Endometrial microvascular endothelial cells (primary cell): ENCODE data around the gene HECW1. TPM values are rescaled to one million over a fixed set of nuclear protein-coding genes. Genes with fewer than 3 reads are reported as not detected.
"Not testable (repeated sequence)": the region's sequence is repeated elsewhere in the genome, so short reads cannot be mapped to it uniquely, and the experiment has no call there.

Source experiments
- in situ Hi-C: cut with HindIII; loops from 2 replicates; pipeline ENCODE4 v1.10.0; 2017; ENCODE audit warnings: low sequenced_read_pairs, low pct_unique_long_range_greater_than_20kb; ENCODE audit errors: inconsistent ontology term
- total RNA-seq: library from RNA; depleted of rRNA; stranded (reverse); fragments of >200 nt; gene quantifications from one replicate; pipeline ENCODE4 v1.2.3, GENCODE V29; 2015; ENCODE audit errors: inconsistent ontology term

The HECW1 gene
- total RNA-seq, 1 donor from 2014 or later: not detected

DNA sequence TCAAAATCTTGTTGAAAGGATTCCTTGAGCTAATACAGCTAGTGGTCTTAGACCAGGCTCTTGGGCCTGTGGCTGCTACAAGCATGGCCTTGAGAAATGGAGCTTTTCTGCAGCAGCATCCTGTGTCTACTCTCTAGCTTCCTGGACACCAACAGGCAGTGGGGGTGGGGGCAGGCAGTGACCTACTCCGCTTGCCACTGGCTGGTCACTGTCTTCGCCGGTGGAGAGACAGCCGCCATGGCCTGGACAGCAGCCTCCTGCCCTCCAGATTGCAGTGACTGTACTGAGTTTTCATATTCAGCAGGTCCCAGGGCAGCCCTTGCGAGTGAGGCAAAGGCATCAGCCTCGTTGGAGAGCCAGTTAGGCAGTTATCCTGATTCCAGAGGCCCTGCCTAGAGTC, 204.6 kb downstream of the HECW1 start:
- in situ Hi-C loops: no loop called here

DNA sequence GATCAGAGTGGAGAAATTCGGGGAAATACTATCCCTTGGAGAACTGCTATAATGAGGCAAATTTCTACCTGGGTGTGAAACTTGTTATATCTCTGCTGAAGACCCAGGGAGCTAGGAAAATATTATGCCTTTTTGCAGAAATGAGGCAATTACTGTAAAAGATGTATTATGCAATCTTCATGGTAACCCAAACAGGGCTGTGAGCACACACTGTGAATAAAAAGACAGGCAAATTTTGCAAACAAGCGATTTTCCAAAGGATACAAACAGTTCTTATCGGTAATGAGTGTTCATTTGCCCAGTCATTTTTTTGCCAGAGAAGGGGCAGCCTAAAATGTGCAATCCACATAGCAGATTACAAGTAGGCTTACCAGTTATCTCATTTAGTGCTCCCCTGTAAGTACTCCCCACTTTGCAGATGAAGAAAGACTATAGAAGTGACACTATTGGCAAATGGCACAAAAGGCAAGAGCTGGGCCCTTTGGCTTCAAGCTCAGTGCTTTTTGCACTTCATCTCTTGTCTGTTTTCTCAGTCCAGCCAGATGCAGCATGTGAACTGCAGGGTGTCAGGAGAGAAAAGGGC, 205.8 kb downstream of the HECW1 start:
- in situ Hi-C loops: no loop called here

DNA sequence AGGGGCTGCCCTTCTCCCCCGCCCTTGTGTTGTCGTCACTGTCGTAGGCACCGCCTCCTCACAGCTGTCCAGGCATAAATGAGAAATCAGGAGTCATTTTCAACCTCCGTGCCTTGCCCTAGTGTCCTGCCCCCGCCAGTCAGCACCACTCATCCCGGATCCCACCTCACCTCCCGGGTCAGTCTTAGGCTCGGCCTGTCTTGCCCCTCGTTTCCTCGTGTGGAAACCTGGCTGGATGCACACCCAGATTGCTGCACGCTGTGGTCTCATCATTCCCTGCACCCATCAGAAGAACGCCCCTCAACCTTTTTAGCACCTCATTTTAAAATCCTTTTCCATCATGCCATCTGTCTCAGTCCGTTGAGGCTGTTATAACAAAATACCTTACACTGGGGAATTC, 213.1 kb downstream of the HECW1 start:
- in situ Hi-C loops: no loop called here

DNA sequence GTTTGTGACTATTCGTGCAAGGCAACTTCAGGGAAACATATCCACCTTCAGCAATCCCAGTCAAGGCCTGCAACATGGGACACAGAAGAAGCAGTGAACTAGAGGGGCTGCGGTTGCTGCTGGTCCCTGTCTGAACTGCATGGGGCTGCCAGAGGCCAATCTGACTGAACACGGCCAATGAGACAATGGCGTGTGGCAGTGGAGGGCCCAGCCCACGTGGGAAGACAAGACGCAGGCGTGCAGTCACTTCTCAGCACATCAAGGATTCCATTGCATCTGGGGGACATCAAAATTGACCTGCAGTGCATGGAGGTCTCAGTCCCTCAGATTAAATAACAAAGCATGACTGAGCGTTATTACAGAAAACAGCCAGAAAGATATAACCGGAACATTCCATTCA, 215.9 kb downstream of the HECW1 start:
- in situ Hi-C loops: no loop called here

DNA sequence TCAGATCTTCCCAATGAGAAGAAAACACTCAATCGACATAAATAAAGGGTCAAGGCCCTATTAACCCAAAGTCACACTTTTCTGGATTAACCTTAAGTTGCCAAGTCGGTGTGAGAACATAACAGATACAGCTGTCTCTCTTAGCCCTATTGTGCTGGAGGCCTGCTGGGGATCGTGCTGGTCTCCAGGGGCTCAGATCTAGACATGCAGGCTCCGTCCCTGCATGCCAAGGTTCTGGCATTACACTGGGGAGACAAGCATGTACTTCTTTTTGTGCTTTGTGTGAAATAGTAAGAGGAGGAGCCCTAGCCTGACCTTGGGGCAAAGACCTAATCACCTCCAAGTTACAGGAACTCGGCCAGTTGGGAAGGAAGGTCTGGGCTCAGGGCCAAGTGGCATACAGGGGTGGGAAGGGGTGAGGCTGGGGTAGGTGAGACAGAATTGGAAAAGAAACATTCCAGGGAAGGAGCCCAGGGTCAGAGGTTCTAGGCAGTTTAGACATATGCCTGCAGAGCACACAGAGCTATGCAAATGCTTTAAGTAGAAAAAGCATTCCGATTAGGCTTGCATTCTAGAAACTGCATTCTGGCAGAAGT, 216.4 kb downstream of the HECW1 start:
- in situ Hi-C loops: no loop called here

DNA sequence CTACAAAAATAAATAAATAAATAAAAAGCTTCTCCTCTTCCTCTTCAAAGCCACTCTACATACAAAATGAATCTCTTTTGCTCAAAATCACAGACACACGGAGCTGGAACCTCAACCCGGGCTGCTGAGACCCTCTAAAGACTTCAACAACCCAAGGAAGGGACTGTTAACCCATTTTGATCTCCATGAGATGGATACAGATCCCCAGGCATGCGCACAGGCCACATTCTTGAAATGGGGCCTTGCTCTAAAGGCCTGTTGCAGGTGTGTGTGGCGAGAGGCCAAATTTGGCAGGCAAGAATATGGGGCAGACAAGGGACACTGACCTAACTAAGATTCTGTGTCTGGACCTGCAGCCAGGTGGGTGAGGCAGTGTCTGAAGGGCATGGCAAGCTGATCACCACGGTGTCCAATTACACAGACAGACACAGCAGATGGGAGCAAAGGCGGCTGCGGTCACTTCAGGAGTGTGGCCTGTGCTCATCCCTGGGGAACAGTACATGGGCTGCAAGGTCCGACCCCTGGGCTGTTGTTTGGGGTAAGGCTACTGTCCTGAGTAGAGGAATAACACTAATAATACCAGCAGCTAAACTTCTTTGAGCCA, 219.8 kb downstream of the HECW1 start:
- in situ Hi-C loops: no loop called here

DNA sequence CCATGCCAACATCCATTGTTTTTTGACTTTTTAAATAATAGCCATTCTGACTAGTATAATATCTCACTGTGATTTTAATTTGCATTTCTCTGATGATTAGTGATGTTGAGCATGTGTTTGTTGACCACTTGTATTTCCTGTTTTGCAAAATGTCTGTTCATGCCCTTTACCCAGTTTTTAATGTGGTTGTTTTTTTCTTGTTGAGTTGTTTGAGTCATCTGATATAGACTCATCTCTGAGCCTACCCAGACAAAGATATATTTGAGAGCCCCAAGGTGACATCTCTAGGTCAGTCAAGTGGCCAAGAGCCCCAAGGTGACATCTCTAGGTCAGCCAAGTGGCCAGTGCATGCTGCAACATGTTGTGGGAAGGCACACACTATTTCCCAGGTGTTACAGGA, 224.7 kb downstream of the HECW1 start:
- in situ Hi-C loops: no loop called here

DNA sequence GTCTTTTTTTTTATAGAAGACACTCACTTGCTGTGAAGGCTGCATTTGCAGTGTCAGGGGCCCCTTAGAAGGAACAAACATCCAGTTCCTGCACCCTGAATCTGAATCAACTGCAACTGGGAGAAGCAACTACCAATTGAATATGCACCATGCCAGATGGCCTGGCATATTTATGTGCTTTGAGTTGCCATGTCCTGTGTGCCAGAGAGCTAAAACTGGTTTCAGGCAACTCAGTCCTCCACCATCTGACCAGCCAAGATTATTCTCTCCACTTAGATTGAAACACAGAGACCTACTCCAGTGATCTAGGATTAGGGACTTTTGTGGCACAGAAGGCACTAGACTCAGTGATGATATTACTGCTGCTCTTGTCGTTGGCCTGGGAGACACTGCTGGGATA, 225.4 kb downstream of the HECW1 start:
- in situ Hi-C loops: no loop called here

DNA sequence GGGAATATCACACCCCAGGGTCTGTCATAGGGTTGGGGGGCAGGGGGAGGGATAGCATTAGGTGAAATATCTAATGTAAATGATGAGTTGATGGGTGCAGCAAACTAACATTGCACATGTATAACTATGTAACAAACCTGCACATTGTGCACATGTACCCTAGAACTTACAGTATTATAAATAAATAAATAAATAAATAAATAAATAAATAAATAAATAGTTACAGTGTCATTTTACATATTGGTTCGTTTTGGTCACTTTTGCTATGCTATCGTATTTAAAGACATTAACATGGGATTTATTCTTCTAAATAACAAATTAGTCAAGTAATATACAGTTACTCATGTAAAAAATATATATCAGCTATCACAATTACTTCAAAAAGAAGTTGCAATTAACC, 228.7 kb downstream of the HECW1 start:
- in situ Hi-C loops: no loop called here

DNA sequence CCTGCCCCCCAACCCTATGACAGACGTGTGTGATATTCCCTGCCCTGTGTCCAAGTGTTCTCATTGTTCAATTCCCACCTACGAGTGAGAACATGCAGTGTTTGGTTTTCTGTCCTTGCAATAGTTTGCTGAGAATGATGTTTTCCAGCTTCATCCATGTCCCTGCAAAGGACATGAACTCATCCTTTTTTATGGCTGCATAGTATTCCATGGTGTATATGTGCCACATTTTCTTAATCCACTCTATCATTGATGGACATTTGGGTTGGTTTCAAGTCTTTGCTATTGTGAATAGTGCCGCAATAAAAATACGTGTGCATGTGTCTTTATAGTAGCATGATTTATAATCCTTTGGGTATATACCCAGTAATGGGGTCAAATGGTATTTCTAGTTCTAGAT, 231.0 kb downstream of the HECW1 start:
- in situ Hi-C loops: not testable (repeated sequence)

DNA sequence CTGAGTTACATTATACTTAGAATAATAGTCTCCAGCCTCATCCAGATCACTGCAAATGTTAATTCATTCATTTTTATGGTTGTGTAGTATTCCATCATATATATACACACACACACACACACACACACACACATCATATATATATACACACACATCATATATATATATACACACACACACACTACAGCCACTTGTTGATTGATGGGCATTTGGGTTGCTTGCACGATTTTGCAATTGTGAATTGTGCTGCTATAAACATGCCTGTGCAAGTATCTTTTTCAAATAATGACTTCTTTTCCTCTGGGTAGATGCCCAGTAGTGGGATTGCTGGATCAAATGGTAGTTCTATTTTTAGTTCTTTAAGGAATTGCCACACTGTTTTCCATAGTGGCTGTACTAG, 233.2 kb downstream of the HECW1 start:
- in situ Hi-C loops: not testable (repeated sequence)

DNA sequence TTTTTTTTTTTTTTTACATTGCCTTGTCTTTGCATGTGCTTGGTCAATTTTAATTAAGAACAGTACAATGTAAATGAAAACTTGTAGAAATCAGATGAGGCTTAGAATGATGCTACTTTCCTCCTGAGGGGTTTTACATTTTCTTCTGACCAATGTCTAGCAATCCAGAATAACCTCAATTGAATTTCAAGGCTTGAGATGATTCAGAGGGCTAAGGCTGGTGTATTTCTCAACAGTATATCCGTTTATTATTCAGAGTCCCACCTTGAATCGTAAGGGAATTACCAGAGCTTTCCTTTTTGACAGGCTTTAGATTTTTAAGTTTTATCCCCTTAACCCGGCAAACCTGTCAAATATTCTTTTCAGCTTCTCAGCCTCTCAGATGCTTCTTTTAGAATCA, 239.2 kb downstream of the HECW1 start:
- in situ Hi-C loops: no loop called here

DNA sequence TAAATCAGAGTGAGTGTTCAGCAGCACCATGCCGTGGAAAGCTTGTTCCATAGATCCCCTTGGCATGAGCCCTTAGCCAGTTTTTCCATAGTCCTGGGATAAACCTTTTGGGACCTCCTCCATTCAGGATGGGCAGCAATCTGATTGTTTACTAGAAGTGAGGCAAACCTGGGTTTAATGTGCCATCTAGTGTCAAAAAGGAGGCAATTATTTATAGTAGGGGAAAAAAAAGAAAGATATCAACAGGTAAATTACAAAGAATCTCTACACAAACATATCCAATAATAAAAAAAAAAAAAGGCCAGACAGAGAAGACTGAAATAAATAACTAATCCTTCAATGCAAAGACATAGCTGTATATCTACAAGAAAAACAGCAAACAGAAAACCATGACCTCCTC, 241.5 kb downstream of the HECW1 start:
- in situ Hi-C loops: no loop called here

DNA sequence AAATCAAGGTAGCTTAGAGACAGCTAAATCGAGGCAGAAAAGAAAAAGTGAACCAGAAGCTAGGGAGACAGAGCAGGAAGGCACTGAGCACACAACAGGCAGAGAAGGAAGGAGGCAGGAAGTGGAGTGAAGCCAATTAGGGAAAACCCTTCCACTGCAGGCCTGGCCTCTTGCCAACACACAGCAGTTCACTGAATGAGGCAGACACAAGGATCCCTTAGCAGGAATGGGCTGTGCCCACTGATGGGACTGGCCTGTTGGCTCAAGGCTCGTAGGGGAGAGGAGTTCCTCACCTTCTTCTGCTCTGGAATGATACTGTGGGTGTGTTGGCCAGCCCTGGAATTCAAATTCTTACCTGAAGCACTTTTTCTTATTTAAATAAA, 250.2 kb downstream of the HECW1 start:
- in situ Hi-C loops: no loop called here

DNA sequence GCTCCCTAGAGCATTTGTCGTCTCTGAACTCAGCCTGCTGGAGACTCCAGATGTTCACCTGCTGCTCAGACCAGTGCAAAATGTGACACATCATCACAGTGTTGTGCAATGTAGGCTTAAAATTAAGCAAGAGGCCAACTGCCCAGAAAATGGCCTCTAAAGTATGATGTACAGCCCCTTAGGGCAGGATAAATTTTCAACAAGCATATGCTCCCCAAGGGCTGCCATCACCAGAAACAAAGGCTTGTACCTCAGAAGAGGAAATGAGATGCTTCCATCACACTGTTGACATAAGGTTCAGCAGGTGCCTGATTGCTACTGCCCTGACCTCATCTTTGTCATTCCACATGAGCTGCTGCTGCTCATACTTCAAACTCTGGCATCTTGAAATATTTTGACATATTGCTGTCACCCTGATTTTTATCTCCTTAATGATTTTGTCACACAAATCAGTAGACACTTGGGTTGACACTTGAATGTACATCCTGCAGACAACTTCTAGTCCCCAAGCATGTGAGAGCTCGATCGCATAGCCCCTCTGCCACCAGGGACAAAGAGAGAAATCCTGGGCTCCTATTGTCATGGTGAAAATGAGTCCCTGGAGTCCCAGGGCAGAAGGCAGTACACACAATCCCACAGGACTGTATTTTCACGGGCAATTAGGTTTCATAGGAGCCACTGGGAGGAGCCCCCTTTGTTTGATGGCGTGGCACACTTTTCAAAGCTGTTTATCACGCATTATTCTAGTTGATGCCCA, 250.8 kb downstream of the HECW1 start:
- in situ Hi-C loops: no loop called here

DNA sequence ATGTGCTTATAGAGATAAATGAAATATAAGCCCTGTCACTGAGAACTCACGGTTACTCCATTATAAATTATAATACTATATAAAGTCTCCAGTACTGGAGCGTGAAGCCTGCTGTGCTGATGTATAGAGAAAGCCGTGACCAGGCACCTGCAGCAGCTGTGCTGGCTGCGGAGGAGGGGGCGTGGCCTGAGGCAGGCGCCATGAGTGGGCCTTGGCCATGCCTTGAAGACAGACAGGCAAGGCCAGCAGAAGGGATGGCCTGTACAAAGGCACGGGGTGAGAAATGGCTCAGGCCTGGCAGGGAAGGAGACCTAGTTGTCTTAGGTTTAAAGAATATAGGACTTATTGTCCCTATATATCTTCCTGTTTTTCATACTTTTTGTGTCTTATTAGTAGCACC, 251.9 kb downstream of the HECW1 start:
- in situ Hi-C loops: no loop called here

DNA sequence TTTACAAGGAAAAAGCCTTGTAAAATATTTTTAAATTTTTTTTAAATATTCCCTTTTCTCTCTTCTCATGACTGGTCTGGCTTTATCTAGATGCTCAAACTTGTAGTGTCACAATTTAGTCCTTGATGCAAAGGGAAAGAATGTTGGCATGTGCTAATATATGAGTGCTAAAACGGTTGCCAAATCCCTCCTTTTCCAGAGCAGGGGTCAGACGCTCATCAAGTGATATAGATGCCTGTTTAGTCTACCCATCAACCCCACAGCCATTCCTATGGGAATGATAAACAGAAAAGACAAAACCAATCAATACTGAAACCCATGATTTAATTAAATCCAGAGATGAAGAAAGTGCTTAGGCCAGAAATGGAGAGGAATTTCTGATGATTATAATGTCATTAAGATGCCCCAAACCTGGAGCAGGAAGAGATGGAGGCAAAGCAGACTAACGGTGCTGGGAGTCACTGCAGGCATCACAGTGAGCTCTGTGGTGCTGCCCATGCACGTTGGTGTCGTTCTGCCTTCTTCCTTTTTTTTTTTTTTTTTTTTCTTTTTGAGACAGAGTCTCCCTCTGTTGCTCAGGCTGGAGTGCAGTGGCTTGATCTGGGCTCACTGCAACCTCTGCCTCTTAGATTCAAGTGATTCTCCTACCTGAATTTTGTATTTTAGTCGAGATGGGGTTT, 260.4 kb downstream of the HECW1 start:
- in situ Hi-C loops: no loop called here

DNA sequence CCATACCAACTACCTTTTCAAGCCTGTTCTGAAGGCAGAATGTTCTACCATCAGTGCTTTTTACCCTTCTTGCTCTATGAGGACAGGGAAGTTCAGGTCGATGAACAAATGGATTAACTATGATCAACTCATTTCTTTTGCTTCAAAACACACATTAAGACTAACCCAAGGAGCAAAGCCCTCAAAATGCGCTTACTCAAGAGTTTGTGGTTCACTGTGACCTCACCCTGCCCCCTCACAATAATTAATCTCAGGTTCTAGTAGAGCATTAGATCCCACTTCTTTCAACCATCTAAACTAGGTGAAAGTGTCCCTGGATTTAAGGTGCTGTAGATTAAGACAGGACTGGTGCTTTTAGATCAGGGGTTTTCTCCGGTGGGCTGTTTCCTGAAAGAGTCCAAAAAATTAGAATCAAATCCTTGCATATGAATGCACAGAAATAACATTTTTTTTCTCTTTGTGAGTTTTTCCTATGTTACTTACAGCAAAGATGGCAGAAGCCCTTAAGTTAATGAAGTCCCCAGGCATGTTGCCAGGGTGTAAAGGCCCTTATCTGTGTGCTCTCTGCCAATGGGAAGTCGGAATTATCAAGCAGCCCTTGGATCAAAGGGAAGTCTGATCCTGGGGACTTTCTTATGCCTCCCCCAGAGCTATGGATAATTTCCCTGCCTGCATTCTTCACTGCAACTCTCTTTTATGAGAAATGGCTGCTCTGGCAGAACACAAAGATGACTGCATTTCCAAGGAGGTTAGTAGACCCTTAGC, 264.9 kb downstream of the HECW1 start:
- in situ Hi-C loops: no loop called here

DNA sequence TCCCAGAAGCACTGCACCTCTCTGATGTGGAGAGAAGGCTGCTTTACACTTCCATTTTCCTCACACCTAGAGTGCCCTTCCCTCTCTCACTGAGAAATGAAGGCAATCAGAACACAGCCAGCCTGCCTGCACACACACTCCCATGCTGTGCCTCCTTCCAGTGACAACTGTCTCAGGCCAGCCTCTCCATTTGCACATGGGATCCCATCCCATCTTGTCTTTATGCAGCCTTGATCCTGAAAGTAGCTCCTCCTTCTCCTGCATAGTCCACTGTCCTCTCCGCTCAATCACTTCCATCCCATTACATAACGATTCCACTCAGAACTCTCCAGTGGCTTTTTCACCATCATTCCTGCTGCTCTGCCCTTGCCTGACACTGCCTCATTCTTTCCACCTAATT, 266.8 kb downstream of the HECW1 start:
- in situ Hi-C loops: no loop called here
